ENCODE data around the gene SLC25A25. TPM values are rescaled to one million over a fixed set of nuclear protein-coding genes. Genes with fewer than 3 reads are reported as not detected.

SLC25A25 gene
- total and polyA plus RNA-seq, 9 of the 15 experiments (the other 6 are each of a cell fraction or from before 2014, with no cell fraction given) = 0.07 to 35.9 (median 23.2) TPM

DNA sequence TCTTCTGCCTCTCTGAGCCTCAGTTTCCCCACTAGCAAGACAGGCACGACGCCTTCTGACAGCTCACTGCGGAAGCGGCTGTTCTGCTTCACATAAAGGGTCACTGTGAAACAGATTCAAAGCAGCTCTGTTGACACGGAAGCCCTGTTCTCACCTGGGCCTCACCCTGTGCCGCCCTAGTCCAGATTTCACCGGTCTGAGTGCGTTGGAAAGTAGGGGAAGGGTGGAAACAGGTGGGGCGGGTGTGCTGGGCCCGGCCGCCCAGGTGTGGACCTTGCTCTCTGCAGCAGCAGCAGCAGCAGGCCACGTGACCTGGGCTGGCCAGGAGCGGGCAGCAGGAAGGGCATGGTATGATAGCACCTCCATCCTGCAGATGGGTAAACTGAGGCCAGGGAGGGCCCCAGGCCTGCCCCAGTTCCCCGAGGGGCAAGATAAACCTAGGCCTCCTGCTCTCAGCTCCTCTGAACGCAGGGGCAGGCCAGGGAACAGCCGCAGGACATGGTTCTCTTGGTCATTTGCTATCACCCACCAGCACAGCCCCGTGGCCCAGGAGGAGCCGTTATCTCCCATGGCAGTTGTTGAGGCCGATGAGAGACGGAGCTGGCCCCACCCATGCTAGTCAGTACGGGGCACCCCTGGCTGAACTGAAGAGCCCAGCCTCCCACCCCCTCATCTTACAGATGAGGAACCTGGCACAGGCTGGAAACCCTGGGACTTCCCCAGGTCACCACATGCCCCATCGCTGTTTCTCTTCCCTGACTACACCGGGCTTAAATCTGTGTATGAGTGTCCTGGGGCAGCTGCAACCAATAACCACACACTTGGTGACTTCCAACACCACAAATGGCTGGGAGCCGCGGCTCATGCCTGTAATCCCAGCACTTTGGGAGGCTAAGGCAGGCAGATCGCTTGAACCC lies 47.4 kb downstream of the SLC25A25 start (continued):
- TF ChIP-seq, protein P1, sequence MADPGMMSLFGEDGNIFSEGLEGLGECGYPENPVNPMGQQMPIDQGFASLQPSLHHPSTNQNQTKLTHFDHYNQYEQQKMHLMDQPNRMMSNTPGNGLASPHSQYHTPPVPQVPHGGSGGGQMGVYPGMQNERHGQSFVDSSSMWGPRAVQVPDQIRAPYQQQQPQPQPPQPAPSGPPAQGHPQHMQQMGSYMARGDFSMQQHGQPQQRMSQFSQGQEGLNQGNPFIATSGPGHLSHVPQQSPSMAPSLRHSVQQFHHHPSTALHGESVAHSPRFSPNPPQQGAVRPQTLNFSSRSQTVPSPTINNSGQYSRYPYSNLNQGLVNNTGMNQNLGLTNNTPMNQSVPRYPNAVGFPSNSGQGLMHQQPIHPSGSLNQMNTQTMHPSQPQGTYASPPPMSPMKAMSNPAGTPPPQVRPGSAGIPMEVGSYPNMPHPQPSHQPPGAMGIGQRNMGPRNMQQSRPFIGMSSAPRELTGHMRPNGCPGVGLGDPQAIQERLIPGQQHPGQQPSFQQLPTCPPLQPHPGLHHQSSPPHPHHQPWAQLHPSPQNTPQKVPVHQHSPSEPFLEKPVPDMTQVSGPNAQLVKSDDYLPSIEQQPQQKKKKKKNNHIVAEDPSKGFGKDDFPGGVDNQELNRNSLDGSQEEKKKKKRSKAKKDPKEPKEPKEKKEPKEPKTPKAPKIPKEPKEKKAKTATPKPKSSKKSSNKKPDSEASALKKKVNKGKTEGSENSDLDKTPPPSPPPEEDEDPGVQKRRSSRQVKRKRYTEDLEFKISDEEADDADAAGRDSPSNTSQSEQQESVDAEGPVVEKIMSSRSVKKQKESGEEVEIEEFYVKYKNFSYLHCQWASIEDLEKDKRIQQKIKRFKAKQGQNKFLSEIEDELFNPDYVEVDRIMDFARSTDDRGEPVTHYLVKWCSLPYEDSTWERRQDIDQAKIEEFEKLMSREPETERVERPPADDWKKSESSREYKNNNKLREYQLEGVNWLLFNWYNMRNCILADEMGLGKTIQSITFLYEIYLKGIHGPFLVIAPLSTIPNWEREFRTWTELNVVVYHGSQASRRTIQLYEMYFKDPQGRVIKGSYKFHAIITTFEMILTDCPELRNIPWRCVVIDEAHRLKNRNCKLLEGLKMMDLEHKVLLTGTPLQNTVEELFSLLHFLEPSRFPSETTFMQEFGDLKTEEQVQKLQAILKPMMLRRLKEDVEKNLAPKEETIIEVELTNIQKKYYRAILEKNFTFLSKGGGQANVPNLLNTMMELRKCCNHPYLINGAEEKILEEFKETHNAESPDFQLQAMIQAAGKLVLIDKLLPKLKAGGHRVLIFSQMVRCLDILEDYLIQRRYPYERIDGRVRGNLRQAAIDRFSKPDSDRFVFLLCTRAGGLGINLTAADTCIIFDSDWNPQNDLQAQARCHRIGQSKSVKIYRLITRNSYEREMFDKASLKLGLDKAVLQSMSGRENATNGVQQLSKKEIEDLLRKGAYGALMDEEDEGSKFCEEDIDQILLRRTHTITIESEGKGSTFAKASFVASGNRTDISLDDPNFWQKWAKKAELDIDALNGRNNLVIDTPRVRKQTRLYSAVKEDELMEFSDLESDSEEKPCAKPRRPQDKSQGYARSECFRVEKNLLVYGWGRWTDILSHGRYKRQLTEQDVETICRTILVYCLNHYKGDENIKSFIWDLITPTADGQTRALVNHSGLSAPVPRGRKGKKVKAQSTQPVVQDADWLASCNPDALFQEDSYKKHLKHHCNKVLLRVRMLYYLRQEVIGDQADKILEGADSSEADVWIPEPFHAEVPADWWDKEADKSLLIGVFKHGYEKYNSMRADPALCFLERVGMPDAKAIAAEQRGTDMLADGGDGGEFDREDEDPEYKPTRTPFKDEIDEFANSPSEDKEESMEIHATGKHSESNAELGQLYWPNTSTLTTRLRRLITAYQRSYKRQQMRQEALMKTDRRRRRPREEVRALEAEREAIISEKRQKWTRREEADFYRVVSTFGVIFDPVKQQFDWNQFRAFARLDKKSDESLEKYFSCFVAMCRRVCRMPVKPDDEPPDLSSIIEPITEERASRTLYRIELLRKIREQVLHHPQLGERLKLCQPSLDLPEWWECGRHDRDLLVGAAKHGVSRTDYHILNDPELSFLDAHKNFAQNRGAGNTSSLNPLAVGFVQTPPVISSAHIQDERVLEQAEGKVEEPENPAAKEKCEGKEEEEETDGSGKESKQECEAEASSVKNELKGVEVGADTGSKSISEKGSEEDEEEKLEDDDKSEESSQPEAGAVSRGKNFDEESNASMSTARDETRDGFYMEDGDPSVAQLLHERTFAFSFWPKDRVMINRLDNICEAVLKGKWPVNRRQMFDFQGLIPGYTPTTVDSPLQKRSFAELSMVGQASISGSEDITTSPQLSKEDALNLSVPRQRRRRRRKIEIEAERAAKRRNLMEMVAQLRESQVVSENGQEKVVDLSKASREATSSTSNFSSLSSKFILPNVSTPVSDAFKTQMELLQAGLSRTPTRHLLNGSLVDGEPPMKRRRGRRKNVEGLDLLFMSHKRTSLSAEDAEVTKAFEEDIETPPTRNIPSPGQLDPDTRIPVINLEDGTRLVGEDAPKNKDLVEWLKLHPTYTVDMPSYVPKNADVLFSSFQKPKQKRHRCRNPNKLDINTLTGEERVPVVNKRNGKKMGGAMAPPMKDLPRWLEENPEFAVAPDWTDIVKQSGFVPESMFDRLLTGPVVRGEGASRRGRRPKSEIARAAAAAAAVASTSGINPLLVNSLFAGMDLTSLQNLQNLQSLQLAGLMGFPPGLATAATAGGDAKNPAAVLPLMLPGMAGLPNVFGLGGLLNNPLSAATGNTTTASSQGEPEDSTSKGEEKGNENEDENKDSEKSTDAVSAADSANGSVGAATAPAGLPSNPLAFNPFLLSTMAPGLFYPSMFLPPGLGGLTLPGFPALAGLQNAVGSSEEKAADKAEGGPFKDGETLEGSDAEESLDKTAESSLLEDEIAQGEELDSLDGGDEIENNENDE (IDR thresholded peaks at IDR 0.05; ENCODE audit: low read depth, low read length) = no peak
- TF ChIP-seq SIN3A (IDR thresholded peaks at IDR 0.05; ENCODE audit: borderline replicate concordance in 2 of 2, control insufficient read depth in 1 of 2, low read depth in 2 of 2, low read length in 2 of 2) = no peak
- TF ChIP-seq POLR2A (conservative IDR thresholded peaks at IDR 0.05) = no peak
- TF ChIP-seq, protein P2, sequence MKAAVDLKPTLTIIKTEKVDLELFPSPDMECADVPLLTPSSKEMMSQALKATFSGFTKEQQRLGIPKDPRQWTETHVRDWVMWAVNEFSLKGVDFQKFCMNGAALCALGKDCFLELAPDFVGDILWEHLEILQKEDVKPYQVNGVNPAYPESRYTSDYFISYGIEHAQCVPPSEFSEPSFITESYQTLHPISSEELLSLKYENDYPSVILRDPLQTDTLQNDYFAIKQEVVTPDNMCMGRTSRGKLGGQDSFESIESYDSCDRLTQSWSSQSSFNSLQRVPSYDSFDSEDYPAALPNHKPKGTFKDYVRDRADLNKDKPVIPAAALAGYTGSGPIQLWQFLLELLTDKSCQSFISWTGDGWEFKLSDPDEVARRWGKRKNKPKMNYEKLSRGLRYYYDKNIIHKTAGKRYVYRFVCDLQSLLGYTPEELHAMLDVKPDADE (conservative IDR thresholded peaks at IDR 0.05; ENCODE audit: control insufficient read depth, low read depth, low read length) = peak; percentile 91
- no peak for TF ChIP-seq SETDB1 (IDR thresholded peaks at IDR 0.05; ENCODE audit: low read length)
- no peak for TF ChIP-seq EWSR1 (IDR thresholded peaks at IDR 0.05; ENCODE audit: borderline replicate concordance, low read depth, partially characterized antibody)
- no peak for TF ChIP-seq CEBPB (tag; IDR thresholded peaks at IDR 0.05)
- no peak for TF ChIP-seq MED1 (CRISPR knock-in tag; IDR thresholded peaks at IDR 0.05; ENCODE audit: borderline replicate concordance)
